ENCODE data around the gene PABPN1L.
"Not testable (repeated sequence)": the region's sequence is repeated elsewhere in the genome, so short reads cannot be mapped to it uniquely, and the experiment has no call there.

PABPN1L gene

DNA sequence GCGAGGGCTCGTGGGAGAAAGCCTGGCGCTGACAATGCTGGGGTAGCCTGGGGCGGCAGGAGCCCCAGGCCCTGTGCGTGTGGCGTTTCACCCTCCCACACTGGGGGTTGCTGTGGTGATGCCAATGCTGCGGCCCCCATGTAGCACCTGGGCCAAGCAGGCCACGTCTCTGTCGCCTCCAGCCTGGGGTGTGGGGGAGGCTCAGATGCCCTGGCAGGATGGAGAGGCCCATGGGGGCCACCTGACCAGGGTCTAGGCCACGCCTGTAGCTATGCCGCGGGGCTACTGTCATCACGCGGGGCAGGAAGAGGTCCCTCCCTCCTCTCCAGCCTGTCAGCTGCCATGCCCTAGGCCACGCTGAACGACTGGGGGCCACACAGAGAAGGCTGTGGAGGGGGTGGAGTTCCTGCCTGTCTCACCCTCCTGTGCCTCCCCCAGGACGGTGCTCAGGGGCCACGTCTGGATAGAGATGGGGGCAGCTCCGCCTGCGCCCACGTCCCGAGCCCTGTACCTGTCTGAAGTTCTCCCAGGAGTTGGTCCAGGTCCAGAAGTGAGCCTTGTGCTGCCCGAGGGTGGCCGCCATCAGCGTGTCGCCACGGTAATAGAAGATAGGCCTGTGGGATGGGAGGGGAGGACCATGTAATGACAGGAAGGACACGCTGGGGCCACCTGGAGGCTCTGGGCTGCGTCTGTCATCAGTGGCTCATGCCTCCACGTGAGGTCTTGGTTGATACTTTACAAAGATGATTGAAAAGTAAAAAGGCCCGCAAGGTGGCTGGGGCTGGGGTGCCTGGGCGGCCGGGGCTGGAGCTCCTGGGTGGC is 42.0 kb downstream of the PABPN1L start:
- no peak for DNase-seq

DNA sequence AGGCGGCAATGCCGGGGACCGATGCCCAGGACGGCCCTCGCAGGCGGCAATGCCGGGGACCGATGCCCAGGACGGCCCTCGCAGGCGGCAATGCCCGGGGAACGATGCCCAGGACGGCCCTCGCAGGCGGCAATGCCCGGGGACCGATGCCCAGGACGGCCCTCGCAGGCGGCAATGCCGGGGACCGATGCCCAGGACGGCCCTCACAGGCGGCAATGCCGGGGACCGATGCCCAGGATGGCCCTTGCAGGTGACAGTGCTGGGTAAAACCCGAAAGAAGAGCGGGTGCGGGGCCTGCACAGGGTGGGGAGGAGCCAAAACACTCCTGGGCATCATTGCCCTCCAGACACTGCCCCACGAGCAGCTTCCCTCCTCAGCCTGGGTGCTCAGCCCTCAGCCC is 42.8 kb downstream of the PABPN1L start:
- not testable (repeated sequence) for DNase-seq

DNA sequence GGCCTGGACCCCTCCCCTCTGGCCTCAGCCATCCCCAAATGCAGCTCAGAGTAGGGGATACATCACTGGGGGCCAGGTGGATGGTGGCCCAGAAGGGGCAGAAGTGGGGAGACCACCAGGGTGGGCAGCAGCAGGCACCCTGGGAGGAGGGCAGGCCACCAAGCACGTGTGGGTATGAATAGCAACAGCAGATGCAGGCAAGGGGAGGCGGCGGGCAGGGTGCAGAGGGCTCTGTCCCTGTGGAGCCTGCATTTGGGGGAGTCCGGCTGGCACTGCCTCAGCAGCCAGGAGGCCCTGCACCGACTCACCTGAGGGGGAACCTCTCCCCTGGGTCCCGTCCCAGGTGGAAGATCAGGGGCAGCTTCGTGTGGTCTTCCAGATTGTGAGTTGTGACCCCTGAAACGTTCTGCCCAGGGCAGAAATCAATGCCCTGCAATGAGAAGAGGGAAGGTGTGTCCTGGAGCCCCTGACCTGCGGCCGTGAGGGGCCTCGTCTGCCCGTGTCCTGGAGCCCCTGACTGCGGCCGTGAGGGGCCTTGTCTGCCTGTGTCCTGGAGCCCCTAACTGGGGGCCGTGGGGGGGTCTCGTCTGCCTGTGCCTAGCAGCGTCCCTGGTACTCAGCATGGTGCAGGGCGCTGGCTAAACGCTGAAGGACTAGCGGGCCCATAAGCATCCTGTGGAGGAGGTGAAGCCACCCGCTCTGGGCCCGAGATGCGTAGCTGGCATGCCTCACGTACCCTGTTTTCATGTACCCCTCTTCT is 44.0 kb downstream of the PABPN1L start:
- DNase-seq = no peak

DNA sequence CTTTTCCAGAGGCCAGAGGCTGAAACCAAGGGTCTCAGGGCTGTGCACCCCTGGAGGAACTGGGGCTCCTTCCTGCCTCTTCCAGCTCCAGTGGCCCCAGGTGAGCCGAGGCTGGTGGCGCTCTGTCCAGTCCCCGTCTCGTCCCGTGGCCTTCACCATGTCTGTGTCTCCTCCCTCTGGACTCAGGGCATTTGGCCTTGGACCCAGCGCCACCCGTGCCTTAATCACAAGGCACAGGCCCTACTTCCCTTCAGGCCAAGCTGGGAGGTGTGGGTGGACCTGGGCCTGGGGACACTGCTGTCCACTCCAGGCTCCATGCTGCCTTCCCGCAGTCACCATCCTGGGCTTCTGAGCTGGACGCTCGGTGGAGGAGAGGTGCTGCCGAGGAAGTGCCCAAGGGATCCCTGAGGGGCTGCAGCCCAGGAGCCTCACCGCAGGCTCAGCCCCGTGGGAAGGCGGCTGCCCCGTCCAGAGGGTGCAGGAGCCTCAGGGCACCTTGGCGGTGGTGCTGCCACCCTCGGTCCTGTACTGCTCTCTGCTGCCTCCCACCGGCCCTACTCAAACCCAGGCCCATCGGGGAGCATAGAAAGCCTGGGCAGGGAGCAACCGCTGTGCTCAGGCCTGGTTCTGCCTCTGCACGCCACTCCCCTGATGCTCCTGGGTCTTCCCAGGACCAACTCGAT is 45.2 kb downstream of the PABPN1L start:
- no peak for DNase-seq

DNA sequence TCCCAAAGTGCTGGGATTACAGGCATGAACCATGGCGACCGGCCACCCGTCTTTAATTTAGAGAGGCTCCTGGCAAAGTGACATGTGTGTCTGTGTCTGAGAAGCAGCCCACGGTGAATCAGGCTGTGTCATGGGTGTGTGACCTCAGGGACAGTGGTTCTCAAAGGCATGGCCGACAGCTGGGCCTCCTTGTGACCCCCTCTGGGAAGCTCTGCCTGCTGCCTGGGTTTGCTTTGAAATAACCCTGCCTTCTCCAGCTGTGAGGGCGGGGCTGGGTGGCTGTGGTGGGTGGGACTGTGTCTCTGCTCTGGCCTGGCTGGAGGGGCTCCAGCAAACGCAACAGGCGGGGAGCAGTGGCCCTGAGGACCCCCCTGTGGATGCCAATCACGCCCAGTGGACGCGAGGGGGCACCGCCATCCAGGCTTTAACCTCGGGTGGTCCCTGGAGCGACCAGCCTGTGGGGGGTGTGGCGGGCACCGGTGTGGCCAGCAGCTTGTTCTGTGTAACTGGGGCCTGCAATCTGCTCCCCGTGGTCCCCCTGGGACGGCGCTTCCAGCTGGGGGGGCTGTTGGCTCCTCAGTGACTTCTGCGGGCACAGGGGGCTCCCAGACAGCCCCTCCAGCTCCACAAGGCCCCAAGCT is 46.0 kb downstream of the PABPN1L start:
- no peak for DNase-seq

DNA sequence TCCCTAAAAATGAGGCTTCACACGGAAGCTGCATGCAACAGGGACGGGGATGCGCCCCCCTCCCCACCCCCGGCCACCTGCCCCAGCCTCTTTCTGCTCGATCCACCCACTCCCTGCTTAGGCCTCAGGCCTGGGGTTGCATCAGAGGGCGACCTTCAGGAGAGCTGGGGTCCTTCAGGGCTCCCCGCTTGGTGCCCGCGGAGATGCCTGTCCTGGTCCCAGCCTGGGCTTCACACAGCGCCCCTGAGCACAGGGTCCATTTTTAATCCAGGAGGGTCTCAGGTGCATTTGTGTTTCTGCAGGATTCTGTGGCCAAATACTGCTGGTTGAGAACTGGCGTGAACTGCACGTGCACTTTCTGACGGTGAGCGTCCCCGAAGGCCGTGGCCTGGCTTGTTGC is 47.3 kb downstream of the PABPN1L start:
- DNase-seq = no peak

DNA sequence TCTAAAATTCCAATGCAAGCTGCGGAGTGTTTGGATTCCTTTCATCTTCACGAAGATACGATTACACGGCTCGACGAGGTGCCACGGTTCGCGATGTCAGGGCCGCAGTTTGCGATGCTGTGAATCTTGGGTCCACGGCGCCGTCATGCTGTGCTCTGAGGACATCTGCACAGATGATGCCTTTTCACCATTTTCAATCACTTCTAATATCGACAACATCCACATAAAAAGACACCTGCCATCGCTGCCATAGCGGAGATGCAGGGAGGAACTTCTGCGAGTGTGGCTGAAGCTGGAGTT is 47.9 kb downstream of the PABPN1L start:
- DNase-seq = no peak

DNA sequence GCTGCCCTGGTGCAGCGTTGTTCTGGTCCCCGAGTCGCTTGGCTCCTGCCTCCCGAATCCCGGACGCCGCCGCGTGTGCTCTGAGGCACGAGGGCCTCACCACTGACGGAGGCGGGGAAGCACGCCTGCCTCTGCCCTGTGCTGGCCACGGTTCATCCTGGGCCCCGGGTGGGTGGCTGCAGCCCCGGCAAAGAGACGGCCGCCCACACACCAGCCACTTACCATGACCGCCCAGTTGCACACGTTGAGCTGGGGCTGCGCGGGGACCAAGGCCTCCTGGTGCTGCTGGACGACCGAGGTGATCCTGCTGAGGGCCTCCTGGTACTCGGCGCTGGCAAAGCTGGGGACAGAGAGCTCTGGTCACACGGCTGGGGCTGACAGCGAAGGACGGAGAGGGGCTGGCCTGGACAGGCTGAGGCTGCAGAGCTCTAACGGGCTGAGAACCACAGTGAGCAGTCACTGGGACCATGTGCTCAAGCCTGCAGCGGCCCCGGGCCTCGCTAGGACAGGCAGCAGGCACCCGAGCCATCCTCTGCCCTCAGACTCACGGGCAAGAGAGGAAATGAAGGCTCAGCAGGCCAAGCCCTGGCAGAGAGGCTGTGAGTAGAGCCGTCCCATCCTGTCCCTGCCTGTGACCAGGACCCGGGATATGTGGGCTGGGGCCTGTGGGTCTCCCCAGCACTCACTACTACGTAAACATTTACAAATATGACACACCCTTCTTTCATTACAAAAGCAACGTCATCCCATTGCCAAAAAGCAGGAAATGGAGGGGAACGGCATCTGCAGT is 48.5 kb downstream of the PABPN1L start:
- no peak for DNase-seq

DNA sequence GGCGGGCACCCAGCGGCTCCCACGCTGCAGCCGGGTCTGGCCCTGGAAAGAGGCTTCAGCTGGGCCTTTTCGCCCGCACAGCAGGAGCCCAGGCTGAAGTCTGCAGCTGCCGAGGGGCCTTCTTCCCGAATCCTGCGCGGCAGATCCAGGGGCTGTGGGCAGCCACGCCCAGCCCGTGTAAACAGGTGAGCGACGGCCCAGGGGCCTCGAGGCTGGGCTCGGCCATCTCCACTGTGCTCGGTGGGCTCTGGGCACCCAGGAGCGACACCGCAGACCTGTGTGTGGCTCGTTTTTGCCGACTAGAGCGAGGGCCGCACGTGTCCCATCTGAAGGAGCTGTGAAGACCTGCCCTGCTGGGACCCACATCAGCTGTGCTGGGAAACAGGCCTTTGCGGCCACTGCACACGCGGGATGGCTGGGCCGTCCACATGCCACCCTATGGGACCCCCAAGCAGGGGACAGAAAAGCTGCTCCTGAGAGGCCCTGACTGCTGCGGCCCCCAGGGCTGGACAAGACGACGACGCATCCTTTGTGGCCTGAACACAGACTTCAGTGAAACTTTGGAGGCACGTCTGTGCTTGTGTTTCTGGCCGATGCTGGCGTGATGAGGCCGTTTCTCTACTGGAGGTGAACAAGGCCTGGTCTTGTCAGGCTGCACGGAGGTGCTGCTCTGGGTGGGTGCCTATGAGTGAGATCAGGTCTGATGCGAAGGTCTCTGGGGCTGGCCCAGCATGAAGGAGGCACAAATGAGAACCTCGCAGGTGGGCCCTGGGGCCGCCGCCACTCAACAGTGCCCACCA is 49.5 kb downstream of the PABPN1L start:
- DNase-seq = no peak

DNA sequence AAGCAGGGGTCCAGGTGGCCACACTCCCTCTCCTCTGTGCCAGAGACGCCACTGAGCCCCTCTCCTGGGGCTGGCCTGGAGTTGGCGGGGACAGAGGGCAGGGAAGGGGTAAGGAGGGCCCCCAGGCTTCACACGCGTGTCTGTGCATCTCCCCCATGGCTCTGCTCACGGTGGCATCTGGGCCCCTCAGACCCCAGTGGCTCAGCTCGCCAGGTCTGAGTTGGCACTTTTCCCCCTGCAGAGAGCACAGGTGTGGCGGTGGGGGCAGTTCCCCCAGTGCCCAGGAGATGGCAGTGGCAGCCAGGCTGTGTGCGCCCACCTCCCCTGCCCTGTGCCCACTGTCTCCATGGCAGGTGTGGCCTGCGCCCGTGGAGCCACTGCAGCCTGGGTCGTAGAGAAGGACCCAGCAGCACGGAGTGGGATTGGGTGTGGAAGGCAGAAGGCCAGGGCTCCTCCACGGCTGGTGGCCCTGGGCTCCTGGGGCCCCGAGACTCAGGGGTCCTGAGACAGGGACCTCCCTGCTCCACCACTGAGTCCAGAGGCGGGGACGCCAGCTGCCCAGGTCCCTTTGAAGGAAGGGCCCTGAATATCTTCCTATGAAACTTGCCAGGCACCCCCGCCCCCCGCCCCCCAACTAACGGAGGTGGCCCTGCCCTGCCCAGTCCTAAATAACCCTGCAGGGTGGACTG is 50.4 kb downstream of the PABPN1L start:
- DNase-seq = peak; percentile 69

DNA sequence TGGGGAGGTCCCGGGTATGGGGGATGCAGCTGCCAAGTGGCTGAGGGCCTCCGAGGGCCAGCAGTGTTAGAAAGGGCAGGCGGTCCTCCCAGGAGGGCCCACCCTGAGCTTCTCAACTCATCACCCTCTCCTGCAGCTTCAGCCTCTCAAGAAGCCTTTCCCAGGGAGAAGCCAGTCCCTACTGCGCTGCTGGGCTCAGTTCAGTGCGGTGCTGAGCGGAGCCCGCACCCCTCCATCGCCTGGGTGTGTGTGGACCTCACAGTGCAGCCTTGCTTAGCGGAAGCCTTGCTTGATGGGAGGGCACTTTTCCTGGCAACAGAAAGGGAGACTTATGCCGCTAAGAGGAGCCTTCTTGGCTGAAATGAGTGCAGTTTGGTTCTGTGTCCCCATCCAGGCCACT is 51.2 kb downstream of the PABPN1L start:
- no peak for DNase-seq

DNA sequence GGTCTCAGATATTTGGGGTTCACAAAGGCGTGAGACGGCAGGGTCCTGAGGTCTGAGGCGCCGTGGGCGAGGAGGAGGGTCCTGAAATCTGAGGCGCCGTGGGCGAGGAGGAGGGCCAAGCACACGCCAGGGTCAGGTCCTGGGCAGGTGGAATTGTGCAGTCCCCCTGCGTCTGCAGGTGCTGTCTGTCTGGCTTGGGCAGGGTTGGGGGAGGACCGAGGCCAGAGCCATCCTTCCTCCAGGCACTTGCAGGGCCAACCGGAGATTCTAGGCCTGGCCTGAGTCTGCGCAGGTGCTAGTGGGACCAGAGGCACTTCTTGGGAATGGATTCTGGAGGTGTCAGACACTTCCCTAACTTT is 52.3 kb downstream of the PABPN1L start:
- DNase-seq = no peak

Measured in stimulated activated CD4-positive, alpha-beta T cell treated with anti-CD3 and anti-CD28 coated beads, Interleukin-4, amount 100 ng/mL, for 1 hour (primary cell).